HG03103 (cell line): ENCODE data around the gene ILDR2.
A peak's percentile ranks its signal among the peaks of the same experiment; 100 is the strongest.

Experiments
- ATAC-seq: cut with Tn5 transposase; IDR thresholded peaks from one replicate; pipeline ENCODE4 v1.9.1; 2021; ENCODE audit warnings: low read depth; ENCODE audit not compliant: unreplicated experiment

The ILDR2 gene, protein sequence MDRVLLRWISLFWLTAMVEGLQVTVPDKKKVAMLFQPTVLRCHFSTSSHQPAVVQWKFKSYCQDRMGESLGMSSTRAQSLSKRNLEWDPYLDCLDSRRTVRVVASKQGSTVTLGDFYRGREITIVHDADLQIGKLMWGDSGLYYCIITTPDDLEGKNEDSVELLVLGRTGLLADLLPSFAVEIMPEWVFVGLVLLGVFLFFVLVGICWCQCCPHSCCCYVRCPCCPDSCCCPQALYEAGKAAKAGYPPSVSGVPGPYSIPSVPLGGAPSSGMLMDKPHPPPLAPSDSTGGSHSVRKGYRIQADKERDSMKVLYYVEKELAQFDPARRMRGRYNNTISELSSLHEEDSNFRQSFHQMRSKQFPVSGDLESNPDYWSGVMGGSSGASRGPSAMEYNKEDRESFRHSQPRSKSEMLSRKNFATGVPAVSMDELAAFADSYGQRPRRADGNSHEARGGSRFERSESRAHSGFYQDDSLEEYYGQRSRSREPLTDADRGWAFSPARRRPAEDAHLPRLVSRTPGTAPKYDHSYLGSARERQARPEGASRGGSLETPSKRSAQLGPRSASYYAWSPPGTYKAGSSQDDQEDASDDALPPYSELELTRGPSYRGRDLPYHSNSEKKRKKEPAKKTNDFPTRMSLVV

DNA sequence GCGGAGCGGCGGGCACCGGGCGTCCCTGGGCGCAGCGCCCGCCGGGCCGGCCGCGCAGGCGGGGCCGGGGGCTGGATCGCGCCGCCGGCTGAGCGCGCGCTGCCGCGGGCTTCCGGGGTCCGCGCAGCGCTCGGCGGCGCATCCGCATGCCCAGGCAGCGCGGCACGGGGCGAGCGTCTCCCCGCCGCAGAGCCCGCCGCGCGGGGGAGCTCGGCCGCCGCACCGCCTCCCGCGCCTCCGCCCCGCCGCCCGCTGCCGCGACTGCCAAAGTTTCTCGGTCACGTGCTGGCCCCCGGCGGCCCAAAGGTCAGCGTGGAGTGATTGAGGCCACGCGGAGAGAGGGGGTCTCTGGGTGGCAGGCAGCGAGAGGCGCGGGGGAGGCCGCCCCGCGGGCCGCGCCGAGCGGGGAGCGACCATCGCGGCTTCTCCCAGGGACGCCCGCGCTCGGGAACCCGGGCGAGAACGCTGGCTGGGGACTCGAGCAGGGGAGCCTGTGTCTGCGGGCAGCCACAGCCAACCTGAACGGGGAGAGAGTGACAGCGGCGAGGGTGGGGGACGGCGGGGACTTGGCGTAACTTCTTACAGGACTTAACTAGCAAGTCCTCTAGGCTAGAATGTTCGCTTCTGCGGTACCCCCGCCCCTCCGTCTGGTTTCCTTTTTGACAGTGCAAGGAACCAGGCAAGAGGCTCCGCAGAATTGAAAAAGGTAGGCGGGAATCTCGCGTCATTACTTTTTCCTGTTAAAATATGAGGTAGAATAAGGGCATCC lies at the start of gene ILDR2:
Gene ILDR2, minus strand, starts transcription at position 180 of the 769 bp plus-strand sequence. CDS start 272 bp downstream, outside the sequence.
- peak; percentile 54 for ATAC-seq

DNA sequence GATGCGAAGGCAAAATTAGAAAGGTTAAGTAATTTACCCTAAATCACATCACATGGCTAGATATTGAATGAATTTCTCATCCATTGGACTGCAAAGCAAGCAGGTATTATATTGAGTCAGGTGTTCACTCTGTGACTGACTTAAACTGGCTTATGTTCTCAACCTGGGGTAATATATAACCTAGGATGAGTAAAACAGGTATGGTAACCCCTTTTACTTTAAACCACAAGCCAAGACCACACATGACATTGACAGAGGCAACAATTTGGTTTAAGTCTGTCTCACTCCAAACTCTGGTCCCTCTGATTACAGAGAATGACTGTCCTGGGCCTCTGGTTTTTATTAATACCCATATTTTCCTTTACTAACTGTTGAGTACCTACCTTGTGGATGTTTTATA lies 47.0 kb upstream of the ILDR2 start:
- ATAC-seq: no peak

DNA sequence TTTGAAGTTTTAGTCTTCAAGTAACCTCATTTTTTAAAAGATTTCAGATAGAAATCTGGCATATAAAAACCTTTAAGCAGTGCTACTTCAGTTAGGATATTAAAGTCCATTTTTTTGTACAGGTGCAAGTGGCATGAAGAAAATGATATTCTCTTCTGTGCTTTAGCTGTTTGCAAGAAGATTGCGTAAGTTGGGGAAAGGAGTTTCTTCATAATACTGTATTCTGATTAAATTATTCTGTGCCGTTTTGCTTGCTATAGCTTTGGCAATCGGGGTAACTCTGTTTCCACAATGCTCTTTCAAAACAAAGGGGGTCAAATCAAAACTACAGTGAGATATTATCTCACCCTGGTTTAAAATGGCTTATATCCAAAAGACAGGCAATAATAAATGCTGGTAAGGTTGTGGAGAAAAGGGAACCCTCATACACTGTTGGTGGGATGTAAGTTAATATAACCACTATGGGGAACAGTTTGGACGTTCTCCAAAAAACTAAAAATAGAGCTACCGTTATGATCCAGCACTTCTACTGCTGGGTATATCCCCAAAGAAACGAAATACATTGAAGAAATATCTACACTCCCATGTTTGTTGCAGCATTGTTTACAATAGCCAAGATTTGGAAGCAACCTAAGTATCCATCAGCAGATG lies 40.9 kb upstream of the ILDR2 start:
- no peak for ATAC-seq

DNA sequence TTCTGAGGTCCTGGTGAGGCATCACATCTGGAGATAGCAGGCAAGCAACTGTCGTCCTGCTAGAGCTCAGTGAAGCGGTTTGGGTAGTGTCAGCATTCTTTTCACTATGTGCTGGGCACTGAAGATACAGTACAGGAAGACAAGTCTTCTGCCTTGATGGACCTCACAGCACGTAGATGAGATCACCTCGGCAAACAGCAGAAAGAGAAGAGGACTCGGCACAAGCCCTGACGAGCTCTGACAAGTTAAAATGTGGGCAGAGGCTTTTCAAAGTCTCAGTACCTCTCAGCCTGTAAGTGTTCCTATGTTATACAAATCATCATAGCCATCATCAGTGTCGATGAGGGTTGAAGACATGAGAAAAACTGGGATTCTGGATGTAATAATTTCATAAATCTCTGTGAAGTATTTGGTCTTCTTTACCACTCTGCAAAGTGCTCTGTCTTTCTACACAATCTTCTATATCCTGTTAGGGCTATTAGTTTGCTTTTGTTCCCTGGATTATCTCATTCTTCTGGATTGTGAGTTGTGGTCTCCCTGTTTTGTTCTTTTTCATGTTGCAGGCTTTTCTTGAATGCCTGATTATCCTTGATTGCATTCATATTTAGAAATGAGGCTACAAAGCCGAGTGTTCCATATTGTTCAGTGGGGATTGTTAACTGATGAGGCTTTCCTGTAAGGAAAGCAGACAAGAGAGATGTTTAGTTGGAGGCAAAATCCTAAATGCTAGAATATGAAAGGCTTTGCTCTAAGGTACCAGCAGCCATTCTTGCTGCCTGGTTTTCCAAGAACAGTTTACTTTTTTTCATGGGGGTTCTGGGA lies 38.0 kb upstream of the ILDR2 start:
- no peak for ATAC-seq

DNA sequence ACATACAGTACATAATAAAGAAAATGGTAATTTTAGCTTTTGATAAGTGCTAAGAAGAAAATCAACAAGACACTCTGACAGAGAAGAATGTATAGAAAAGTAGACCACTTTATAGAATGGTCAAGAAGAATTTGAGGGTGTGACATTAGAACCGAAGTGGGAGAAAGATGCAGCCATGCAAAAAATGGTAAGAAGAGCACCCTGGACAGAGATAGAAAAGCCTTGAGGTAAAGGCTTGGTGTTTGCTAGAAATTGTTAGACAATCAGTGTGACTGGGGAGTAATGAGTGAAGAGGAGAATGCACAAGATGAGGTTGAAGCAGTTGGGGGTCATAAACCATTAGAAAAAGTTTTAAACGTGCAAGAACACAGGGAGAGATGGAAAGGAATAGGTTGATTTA lies 37.2 kb upstream of the ILDR2 start:
- ATAC-seq: no peak

DNA sequence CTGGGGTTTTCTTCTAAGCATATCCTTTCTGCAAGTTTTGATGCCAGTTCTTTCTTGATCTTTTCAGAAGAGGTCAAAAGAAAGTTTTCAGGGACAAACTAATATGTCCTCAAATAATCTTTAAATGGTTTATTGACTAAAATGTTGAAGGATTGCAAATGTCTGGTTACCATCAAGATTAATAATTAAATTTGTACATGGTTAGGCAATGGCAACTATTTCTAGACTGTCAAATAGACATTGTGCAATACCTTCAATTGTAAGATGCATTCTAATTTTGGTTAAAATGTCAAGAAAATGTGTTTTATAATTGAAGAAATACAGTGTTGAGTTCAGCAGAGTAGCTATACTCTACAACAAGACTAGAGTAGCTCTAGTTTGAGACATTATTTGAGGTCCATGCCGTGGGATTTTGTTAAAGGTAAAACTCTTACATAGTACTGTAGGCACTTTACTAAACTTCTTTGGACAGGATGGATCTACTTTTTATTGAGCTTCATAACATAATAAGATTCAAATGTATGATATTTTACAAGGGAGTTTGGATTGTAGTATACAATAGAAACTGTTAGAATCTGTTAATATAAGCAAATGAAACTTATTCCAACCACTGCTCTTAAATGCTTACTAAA lies 36.3 kb upstream of the ILDR2 start:
- ATAC-seq: no peak

DNA sequence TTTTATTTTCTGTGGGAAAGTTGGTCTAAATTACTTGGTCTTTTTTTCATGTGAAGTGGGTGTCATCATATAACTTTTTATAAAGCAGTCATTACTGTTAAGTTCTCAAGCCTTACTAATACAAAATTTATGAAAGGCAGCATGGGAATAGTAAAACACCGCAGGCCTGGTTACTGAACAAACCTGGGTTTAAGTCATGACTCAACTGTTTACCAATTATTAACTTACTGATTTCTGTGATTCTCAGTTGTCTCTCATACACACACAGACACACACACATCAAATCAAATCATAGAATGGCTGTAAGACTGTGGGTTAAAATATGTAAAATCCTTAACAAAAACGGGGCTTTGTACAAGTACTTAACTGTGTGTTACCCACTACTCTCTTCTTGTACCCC lies 28.4 kb upstream of the ILDR2 start:
- no peak for ATAC-seq

DNA sequence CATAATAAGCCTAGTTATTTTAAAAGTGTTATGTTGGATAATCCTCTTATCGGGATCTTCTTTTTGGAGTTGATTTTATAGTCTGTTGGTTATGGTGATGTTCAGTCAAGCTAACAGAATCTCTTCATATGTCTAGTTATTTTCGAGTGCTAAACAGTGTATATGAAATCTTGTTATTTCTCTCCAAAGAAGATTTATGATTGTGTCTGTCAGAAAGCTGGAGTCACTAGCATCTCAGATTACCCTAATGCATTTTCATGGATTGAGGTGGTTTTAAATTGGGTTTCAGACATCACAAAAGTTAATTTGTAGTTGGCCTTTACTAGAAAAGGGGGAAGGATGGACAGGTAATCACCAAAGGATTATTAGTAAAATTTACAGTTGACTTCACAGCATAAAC lies 27.0 kb upstream of the ILDR2 start:
- ATAC-seq: no peak

DNA sequence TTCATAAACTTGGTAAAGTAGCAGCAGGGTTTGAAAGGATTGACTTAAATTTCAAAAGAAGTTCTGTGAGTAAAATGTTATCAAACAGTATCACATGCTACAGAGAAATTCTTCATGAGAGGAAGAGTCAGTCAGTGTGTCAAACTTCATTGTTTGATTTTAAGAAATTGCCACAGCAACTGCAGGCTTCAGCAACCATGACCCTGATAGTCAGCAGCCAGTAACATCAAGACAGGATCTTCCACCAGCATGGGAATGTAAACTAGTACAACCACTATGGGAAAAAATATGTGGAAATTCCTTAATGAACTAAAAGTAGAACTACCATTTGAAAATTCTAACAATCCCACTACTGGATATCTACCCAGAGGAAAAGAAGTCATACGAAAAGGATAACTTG lies 25.2 kb upstream of the ILDR2 start:
- no peak for ATAC-seq

DNA sequence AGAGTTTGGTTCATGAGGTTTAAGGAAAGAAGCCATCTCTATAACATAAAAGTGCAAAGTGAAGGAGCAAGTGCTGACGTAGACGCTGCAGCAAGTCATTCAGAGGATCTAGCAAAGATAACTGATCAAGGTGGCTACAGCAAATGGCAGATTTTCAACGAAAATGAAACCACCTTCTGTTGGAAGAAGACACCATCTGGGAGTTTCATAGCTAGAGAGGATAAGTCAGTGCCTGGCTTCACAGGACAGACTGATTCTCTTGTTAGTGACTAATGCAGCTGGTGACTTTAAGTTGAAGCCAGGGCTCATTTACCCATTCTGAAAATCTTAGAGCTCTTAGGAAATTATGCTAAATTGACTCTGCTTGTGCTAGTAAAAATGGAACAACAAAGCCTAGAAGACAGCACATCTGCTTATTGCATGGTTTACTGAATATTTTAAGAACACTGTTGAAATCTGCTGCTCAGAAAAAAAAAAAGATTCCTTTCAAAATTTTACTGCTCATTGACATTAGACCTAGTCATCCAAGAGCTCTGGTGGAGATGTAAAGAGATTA lies 24.2 kb upstream of the ILDR2 start:
- peak; percentile 56 for ATAC-seq

DNA sequence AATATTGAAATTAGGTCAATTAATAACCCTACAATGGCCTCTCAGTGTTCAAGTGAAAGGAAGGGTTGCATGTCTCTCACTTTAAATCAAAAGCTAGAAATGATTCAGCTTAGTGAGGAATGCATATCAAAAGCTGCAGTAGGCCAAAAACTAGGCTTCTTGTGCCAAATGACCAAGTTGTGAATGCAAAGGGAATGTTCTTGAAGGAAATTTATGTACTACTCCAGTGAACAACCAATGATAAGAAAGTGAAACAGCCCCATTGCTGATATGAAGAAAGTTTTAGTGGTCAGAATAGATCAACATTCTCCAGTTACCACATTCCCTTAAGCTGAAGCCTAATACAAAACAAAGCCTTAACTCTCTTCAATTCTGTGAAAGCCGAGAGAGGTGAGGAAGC lies 23.7 kb upstream of the ILDR2 start:
- ATAC-seq: peak; percentile 16

DNA sequence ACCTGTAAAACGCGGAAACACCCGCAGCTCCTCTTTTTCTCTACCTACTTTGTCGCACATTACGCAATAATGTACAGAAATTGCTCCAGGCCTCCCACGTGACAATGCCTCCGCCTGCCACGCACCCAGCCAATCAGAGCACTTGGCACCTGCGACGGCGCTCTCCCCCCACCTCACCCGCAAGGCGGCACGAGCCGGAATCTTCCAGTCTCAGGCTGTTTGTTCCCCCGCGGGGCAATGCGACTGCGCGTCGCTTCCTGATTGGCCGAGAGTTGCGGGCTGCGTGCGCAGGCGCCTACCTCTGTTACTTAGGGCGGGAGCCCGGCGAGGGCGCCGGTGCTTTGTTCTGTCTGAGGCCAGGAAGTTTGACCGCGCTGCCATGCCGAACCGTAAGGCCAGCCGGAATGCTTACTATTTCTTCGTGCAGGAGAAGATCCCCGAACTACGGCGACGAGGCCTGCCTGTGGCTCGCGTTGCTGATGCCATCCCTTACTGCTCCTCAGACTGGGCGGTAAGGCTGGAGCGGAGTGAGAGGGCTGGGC lies 13.7 kb upstream of the ILDR2 start, which contains the start of gene MAEL:
Gene MAEL, plus strand, starts transcription at position 307 of the 542 bp plus-strand sequence. Its CDS starts 73 bp downstream, at position 380.
- no peak for ATAC-seq

DNA sequence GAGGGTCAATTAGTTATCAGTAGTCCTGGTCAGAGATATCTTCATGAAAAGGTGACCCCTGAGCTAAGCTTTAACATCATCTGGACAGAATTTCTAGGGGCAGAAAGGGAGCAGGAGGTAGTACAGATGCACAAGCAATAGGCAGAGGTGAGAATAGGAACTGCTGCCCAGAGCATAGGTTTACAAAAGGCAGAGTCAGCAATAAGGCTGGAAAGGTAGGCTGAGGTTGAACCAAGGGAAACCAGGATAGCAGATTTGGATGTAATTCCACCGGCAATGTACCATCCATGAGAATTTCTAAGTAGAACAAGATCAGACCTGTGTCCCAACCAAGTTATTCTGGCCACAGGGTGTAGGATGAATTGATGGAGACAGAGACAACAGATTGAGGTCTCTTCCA lies 6.2 kb upstream of the ILDR2 start:
- ATAC-seq: no peak

DNA sequence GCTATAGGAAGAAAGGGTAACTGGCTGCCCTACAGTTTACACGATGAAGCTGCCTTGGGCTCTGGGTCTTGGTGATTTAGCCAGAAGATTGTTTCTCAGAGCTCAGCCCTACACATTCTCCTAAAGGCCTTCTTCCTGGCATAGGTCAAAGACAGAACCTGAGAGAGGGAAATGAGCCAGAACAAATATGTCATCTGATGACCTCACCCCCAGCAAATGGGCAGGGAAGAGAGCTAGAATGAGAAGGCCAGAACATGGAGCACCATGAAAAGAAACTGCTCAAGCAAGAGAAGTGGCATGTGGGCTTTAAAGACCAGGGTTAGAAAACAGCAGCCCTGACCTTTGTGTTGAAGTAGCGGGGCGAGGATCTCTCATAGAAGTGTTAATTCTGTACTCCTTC lies 5.5 kb upstream of the ILDR2 start:
- ATAC-seq: no peak

DNA sequence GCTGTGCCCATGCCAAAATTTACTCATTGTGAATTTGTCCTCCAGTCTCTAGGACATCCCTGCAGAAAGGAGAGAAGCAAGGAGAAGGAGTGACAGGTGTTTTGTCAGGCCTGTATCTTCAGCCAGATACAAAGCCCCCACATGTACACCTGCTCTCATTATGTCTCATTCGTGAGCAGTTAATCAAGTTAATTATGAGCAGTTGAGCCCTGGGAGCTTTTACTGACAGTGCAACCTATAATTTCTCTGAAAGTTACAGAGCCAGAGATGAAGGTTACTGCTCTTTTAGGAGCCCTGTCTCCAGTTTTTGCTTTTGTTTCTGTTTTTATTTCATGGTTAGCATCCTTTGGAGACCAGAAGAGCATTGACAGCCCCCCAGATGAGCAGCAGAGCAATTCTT lies 5.0 kb upstream of the ILDR2 start:
- ATAC-seq: no peak

DNA sequence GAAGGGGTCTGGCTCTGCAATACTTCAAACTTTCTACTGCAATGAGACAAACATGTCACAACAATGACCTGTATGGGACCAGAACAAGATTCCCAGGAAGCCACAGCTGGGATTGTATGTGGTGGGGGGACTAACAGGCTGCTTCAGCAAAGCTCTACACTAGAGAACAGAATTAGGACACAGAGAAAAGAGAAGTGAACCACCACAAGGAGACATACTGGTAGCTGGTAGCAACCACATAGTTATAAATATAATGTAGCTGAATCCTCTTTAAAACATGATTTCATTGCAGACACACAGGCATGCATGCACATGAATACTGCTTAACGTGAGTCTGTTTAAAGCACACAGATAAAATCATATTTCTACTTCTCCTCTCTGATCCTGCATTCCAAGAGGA lies 3.5 kb upstream of the ILDR2 start:
- peak; percentile 37 for ATAC-seq

DNA sequence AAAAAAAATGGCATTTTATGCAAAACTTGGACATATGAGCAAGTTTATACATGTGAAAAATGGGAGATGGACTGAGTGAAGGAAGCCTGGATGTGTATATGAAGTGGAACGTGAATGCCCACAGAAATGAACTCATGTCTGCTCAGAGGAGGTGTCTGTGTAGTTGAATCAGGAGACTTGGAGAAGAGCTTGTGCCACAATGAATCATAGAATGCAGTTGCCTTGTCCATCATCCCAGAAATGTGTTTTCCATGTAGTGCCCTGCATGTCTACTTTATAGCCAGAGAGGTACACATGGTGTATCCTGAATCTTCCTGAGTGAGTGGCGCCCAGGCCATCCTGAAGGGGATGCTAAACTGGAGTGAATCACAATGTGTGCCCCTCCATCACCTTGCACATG lies 2.6 kb upstream of the ILDR2 start:
- ATAC-seq: no peak

DNA sequence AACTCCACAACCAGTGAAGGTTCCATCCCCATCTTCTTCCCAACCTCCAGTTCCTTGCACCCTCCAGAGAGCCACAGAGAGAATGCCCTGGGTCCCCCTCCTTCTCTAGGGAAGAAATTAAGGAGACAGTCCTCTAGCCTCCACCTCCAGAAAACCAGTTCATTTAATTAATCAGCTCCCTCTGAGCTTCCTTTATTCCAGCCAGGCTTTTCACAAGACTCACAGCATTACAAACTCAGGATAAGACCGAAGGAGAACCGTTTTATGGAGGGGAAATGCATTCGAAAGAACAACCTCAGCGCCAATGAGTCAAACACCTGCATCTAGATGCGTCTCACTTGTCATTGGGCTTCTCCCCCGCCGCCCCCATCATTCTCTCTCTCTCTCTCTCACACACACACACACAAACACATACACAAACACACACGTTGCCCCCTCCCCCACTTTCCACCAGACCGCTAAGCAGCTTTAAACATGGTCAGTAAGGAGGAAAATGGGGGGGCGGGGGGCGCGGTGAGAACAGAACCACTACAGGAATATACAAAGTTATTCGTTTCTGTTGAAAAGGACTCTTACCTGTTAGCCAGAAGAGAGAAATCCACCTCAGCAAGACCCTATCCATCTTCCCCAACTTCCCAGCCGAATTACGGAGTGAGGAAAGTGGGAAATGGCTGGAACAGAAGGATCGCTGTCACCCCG lies 544 bp downstream of the ILDR2 start:
- ATAC-seq: no peak
